GM18511 (cell line): ENCODE results near the gene USP22.
"Not testable (repeated sequence)": the region's sequence is repeated elsewhere in the genome, so short reads cannot be mapped to it uniquely, and the experiment has no call there.

ENCODE experiments used
- ATAC-seq: cut with Tn5 transposase; IDR thresholded peaks from one replicate; pipeline ENCODE4 v1.9.1; 2021; ENCODE audit warnings: mild to moderate bottlenecking, moderate library complexity; ENCODE audit not compliant: unreplicated experiment

USP22 gene

DNA sequence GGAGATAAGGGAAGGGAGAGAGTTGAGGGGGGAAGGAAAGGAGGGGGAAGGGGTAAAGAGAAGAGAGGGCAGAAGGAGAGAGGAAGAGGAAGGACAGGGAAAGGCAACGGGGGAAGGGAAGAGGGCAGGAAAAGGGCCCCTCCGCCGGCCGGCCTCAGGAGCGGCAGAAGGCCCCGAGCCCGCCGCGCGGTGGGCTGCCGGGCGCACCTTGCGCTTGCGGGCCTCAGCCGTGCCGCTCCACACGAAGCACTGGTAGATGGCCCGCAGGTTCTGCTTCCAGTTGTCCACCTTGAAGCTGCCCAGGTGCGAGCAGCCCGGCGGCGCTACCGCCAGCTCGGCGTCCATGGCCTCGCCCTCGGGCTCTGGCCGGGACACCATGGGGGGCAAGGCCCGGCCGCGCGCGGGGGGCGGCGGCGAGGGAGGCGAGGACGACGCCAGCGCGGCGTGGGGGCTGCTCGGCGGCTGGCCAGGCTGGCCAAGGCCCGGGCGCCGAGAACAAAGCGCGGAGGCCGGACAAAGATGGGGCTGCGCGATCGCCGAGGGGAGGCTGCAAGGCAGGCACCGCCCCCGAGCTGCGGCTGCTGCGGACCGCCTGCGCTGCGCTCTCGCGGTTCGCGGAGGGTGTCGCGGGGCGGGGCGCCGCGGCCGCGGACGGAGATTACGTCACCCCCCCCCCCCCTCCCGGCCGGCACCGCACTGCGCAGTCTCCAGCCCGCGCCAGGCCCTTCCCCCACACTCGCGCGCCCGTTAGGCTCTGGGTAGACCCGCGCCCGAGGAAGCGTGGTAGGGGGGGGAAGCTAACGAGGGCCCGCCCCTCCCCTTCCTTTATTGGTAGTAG is at the start of gene USP22:
Gene USP22 (minus strand): TSS at position 554 of the 838 bp plus-strand sequence. CDS start 176 bp downstream, at position 378.
- ATAC-seq = peak; percentile 62

DNA sequence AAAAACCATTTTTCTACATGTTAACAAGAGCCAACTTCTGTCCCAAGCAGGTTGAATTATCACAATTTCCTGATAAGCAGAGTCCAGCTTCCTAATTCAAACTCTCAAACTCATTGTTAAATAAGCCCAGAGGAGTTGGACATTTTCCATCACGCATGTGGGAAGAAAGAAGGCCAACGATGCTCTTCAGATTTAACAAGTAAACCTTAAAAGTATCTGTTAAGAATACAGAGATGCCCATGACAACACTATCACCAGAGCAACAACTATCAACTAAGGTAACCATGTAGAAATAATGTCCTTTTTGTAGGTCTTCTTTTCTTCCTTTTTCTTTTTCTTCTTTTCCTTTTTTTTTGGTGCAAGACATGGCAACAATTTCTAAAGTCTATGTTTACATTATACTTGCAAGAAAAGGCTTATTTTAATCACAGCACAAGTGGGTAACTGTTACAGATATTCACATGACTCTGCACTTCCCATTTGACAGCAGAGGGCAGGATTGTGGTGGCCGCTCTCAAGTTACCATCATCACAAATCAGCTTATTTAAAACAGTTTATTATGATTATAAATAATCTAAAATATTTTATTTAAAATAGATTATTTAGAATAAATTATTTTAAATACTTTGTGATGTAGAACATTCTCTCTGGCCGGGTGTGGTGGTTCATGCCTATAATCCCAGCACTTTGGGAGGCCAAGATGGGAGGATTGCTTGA is 48.2 kb upstream of the USP22 start:
- no peak for ATAC-seq

DNA sequence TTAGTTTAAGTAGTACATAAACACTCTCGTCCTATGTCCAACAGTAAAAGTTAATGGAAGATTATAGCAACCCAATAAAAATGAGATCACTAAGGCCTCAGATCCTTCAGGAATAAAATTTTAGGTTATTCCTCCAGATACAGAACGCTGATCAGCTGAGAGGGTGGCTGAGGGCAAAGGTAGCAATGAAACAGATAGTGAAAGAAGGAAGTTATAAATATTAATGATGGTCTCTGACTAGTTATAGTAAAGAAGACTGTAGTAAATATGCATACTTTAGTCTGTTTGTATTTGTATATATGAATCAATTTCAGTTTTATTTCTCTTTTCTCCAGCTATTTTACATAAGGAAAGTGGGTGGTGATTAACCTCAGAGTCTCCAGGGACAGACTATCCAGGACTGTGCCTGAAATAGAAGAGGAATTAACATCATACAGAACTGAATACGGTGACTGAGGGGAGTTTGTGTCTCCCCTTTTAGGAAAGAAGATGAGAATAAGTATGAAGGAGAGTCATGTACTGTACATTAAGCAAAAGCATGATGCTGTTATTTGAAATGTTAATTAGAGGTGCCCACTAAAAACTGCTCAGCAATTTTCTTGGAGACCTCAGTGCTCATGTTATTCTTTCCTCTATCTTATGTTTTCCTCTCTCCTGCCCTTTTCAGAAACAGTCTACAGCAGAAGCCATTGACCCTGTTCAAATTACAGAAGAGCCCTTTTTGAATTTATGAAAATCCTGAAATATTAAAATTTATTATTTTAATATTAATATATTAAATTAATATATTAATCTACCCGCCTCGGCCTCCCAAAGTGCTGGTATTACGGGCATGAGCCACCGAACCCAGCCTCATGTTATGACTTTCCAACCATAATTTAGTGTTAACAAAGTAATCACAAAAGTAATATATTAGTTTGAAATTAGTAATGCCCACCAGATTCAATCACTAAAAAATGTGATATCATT is 47.4 kb upstream of the USP22 start:
- no peak for ATAC-seq

DNA sequence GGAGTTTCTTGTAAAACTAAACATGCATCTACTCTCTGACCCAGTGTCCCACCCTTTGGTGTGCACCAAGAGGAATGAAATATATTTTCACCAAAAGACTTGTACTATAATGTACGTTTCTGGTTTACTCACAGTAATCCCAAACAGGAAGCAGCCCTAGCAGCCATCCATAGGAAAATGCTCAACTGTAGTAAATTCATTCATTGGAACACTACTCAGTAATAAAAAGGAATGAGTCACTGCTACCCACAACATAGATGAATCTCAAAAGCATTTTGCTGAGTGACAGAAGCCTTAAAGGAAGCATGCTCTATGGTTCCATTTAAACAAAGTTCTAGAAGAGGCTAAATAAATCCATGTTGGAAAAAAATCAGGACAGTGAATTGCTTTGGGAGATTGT is 46.3 kb upstream of the USP22 start:
- no peak for ATAC-seq

DNA sequence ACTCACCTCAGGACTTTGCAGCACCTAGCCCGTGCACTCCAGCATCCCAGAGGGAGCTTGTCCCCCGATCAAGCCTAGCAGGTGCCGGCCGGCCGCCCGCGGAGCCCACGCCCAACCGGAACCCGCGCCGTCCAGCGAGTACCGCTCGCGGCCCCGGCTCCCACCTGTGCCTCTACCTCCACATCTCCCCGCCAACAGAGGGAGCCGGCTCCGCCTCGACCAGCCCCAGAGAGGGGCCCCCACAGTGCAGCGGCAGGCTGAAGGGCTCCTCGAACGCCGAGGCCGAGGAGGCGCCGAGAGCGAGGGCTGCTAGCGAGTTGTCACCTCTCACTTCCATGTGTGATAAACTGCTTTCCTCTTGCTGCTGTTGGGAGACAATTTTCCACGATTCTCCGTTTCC is 42.9 kb upstream of the USP22 start:
- no peak for ATAC-seq

DNA sequence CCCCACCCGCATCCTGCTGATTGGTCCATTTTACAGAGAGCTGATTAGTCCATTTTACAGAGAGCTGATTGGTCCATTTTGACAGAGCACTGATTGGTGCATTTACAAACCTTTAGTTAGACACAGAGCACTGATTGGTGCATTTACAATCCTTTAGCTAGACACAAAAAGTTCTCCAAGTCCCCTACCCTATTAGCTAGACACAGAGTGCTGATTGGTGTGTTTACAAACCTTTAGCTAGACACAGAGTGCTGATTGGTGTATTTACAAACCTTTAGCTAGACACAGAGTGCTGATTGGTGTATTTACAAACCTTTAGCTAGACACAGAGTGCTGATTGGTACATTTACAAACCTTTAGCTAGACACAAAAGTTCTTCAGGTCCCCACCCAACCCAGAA is 42.5 kb upstream of the USP22 start:
- not testable (repeated sequence) for ATAC-seq

DNA sequence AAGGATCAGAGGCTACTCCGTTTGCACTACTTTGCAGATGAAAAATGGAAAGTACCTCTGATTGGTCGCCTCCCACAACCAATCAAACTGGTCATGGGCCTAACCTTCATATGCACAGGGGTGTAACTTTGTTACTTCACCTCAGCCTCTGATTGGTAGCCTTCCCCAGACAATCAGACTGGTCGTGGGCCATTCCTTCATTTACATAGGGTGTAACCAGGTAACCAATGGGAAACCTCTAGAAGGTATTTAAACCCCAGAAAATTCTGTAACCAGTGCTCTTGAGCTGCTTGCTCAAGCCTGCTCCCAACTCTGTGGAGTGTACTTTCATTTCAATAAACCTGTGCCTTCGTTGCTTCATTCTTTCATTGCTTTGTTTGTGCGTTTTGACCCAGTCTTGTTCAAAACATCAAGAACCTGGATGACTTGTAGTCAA is 39.2 kb upstream of the USP22 start:
- no peak for ATAC-seq

DNA sequence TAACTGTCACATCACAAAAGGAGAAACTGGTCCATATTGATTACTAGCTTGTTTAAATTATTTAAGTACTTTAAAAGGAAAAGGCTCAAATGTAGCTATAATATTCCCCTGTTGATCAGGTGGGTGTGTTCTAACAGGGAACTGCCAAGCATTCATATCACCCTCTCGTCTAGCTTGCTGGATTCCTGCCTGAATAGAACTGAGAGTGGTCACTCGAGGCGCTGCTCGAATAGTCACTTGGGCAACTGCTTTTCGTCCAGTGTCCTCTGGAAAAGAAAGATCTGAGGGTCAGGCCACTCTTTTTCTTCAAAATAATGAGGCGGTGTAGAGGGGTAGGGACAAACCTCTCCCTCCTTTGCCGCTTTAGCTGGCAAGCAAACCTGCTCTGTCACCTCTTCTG is 36.4 kb upstream of the USP22 start:
- ATAC-seq = no peak

DNA sequence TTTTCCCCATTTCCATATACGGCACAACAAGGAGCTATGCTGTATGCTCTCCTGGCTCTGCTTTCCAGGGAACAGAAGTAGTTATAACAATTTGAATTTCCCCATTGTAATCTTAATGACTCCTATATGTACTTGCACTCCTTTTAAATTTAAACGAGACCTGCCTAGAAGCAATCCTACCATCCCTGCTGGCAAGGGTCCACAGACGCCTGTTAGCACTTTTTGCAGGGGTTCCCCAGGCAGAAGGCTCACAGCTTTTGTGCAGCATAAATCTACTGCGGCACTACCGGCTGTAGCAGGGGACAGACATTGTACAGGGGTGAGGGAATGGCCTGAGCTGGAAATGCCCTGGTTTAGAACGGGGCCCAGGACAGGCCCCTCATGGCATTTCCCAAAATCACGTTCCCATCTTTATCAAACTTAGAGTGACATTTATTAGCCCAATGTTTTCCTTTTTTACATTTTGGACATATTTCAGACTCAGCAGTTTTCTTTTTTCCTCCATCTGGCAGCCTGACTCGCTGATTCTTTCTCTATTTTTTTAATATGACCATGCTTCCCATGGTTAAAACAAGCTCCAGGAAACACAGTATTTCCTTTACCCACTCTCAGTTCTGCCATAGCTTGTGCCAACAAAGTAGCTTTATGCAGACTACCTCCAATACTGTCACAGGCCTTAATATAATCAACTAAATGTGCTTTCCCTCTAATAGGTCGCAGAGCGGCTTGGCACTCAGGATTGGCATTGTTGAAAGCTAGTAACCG is 35.4 kb upstream of the USP22 start:
- ATAC-seq = no peak

DNA sequence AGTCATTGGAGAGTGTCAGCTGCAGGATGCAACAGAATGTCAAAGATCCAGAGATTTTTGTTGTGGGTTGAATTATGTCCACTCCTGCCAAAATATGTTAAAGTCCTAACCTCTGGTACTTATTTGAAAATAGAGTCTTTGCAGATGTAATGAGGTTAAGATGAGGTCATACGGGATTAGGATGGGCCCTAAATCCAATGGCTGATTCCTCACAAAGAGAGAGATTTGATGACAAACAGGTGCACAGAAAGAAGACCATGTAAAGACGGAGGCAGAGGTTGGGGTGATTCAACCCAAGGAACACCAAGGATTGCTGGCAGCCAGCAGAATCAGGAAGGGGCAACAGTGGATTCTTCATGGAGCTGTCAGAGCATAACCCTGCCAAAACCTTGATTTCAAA is 34.5 kb upstream of the USP22 start:
- ATAC-seq = no peak

DNA sequence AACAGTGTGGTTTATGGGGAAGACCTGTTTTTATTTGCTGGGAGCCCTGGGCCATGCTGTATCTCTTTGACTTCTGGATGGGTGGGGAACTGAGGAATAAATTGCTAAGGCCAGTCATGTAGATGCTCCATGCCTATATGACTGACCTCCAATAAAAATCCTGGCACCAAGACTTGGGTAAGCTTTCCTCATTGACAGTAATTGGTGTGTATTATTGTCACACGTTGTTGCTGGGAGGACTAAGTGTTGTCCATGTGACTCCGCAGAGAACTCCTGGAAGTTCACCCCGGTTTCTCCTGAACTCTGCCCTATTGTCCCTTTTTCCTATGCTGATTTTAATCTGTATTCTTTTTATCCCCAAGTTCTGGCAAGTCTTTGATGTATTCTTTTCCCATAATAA is 33.4 kb upstream of the USP22 start:
- ATAC-seq = no peak

DNA sequence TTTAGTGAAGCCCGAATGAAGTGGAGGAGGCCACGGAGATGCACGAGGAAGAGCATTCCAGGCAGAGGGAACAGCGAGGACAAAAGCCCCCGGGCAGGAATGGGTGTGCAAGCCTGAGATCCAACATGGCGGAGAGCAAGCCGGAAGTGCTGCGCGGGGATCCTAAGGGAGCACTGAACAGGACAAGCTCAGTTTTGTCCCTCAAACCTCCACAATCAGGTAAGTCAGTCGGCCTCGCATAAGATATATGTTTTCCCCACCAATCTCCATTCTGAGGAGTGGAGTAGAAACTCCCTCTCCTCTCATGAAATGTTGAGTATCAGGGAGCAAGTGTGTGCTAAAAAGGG is 32.9 kb upstream of the USP22 start:
- no peak for ATAC-seq

DNA sequence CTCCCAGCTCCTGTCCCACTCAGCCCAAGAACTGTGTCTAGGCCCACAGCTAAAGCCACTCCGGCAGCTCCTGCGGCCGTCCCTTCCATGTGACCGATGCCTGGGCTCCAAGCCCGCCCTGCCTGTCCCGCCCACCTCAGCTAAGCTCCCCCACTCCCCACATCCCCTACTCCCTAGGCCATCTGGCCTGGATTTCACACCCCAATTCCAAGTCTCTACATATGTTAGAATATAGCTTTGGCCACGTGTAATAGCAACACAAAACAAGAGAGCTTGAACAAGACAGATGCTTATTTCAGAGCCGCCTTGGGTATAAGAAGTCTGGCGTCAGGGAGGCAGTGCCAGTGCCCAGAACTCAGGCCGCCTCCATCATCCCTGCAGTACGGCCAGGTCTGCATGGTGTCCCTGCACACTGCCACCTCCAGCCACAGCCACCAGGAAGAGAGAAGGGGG is 30.0 kb upstream of the USP22 start:
- no peak for ATAC-seq

DNA sequence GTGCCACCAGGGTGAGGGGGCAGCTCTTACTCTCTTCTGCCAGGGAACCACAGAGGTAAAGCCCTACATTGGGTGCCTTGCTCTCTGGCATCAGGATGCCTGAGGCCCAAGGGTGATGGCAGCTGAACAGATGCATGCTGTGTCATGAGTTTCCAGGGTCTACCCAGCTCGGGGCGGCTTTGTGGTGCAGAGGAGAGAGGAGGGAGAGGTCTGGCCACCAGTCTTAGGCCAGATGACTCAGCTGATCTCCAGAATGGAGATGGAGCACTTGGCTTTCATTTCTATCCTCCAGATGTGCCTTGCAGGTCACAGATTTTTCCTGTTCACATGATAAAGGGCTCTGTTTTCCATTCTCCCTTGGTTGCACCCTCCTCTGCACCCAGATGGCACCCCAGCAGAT is 23.6 kb upstream of the USP22 start:
- no peak for ATAC-seq

DNA sequence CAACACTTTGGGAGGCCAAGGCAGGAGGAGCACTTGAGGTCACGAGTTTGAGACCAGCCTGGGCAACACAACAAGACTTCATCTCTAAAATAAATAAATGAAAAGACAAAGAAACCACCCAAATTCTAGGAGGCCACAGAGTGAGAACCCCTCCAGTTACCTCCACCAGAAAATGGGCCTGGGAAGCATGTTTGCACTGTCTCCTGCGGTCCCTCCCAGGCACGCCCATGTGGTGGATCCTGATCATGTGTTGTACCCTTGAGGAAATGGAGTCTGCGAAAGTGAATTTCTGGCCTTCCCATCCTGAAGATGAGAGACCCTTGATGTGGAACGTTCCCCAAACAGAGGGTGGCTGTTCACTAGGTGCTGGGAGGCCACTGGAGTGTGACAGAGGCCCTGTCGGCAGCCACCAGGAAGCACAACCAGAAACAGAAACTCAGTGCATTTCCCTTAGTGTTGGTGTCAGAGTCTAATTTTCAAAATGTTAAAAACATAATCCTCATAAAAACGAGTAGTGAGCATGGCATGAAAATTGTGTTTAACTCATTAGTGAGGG is 19.2 kb upstream of the USP22 start:
- peak; percentile 84 for ATAC-seq

DNA sequence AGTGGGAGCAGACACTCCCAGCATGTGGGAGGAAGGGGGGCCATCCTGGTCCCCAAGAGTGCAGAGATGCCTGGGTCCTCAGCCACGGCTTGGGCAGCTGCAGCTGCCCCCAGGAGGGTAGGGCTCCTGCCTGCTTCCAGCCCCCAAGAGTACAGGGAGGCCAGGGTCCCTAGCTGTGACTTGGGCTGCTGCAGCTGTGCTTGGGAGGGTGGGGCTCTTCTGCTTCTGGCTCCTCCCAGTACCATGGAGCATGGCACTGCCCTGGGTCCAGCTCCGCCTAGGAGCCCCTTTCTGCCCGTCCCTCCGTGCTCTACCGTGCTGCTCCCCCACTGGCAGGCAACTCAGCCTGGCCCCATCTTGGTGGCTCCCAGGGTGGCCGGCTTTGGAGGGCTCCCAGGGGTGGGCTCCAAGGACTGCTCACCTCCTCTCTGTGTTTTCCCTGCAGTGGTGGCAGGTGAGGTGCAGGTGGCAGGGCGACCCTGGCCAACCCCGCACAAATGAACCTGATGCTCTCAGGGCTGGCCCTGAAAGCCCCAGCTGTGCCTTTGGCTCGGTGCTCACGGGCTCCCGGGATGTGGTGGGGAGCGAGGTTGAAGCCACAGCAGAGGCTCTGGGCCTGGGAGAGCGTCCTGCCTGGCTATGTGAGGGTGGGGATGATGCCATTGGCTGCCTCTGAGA is 18.5 kb upstream of the USP22 start:
- ATAC-seq = no peak

DNA sequence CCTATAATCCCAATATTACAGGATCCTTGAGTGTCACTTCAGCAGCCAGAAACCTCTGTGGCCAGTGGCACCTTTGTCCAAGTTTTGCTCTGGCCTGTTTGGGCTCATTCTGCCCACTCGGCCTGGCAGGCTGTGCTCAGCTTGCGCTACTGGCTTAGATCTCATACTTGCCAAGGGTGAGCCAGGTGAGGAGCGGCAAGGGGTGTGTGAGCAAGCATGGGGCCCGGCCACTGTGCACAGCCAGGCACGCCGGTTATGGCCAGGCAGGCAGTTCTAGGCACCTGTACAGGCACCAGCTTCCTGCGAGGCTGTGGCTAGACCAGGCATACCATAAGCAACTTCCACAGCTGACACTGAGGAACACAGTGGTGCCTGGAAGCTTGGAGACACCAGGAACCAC is 16.9 kb upstream of the USP22 start:
- no peak for ATAC-seq

DNA sequence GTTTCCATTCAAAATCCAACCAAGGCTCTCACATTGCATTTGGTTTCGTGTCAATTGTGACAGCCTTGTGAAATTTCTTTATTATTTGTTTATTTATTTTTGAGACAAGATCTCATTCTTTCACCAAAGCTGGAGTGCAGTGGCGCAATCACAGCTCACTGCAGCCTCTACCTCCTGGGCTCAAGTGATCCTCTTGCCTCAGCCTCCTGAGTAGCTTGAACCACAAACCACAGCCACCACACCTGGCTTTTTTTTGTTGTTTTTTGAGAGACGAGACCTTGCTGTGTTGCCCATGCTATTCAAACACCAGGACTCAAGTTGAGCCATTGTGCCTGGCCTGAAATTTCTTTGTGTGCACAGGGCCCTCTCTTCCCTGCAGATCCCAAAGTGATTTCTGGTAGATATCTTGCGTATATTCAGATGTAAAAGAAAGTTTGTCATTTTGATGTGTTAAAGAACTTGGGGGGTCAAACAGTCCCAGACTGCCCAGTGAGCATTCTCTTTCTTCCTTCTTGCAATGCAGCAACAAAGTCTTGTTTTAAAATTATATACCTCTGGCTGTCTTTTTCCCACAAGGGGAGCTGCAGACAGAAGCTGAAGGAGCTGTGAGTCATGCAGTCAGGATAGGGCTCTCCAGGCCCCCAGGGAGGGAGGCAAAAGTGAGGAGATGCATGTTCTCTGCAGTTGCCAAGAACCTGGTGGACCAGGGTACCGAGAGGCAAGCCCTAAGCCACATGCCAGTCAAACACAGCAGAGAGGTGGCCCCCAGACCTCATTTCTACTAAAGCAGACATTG is 15.5 kb upstream of the USP22 start:
- no peak for ATAC-seq

DNA sequence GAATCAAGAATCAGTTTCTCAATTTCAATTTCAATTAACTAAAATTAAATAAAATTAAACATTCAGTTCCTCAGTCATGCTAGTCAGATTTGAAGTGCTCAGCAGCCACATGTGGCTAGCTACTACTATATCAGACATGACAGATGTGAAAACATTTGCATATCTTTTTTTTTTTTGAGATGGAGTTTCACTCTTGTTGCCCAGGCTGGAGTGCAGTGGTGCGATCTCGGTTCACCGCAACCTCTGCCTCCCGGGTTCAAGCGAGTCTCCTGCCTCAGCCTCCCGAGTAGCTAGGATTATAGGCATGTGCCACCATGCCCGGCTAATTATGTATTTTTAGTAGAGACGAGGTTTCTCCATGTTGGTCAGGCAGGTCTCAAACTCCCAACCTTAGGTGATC is 10.2 kb upstream of the USP22 start:
- ATAC-seq = peak; percentile 83
